Left ventricle myocardium inferior (tissue), 1 donor: Measurements from ENCODE around the gene POTEB3. TPM values are rescaled to one million over a fixed set of nuclear protein-coding genes. Genes with fewer than 3 reads are reported as not detected.
"Not testable (repeated sequence)": the region's sequence is repeated elsewhere in the genome, so short reads cannot be mapped to it uniquely, and the experiment has no call there.

Experiments used
- DNase-seq: peaks from one replicate; pipeline ENCODE4 v3.0.0-alpha.2; 2020
- H3K27ac ChIP-seq: fragments of 200-600 bp; replicated peaks from 2 replicates; pipeline ENCODE4 v1.8.0; 2021
- H3K27me3 ChIP-seq: fragments of 200-600 bp; 2 replicates; pipeline ENCODE4 v1.8.0; 2021; ENCODE audit warnings: low read depth
- H3K36me3 ChIP-seq: fragments of 200-600 bp; 2 replicates; pipeline ENCODE4 v1.8.0; 2021
- H3K4me1 ChIP-seq: fragments of 200-600 bp; 2 replicates; pipeline ENCODE4 v1.8.0; 2021
- H3K4me3 ChIP-seq: fragments of 200-600 bp; 2 replicates; pipeline ENCODE4 v1.8.0; 2021; ENCODE audit warnings: mild to moderate bottlenecking, moderate library complexity
- H3K9me3 ChIP-seq: fragments of 200-600 bp; replicated peaks from 2 replicates; pipeline ENCODE4 v1.8.0; 2021
- intact Hi-C: fragments of 100-400 bp; cut with micrococcal nuclease; formaldehyde crosslinking; loops from one replicate; pipeline ENCODE4 v1.11.0; 2022
- long read RNA-seq: library from polyadenylated mRNA; unstranded; transcript quantifications from one replicate; pipeline ENCODE4 v2.0.0, GENCODE V29; 2021
- total RNA-seq: library from RNA; stranded (reverse); fragmentation: NEBNext Ultra II Directional; extraction: Animal tissue kit (Norgen Biotek cat#: 25700); gene quantifications from one replicate; pipeline ENCODE4 v1.2.1, GENCODE V29; 2021
- donor health status: DM: no; HTN: yes; CAD: no; lungs with severe emphysema.

The POTEB3 gene
- total RNA-seq: not detected
- long read RNA-seq: 0 reads

- H3K4me3 ChIP-seq, H3K9me3 ChIP-seq, intact Hi-C loops, H3K36me3 ChIP-seq, H3K4me1 ChIP-seq, DNase-seq, H3K27ac ChIP-seq, H3K27me3 ChIP-seq: not testable (repeated sequence)
Observed at GRCh38 chr15:21440399-21440798, at the start of gene POTEB3. Gene POTEB3, minus strand, starts transcription at chr15:21440499. Its CDS starts 488 bp downstream, at chr15:21440011.

GRCh38 chr15:21453683-21454082 lies 13.4 kb upstream of the POTEB3 start:
- H3K9me3 ChIP-seq, H3K4me3 ChIP-seq, DNase-seq, H3K27me3 ChIP-seq, H3K36me3 ChIP-seq, H3K27ac ChIP-seq, intact Hi-C loops, H3K4me1 ChIP-seq: not testable (repeated sequence)

- H3K4me3 ChIP-seq, DNase-seq, H3K27ac ChIP-seq, intact Hi-C loops, H3K9me3 ChIP-seq, H3K27me3 ChIP-seq, H3K4me1 ChIP-seq, H3K36me3 ChIP-seq: not testable (repeated sequence)
Observed at GRCh38 chr15:21451920-21452563, 11.7 kb upstream of the POTEB3 start.

GRCh38 chr15:21451487-21451886 lies 11.2 kb upstream of the POTEB3 start:
- intact Hi-C loops, H3K27ac ChIP-seq, H3K27me3 ChIP-seq, H3K4me3 ChIP-seq, H3K9me3 ChIP-seq, DNase-seq, H3K4me1 ChIP-seq, H3K36me3 ChIP-seq: not testable (repeated sequence)

GRCh38 chr15:21407366-21407765 lies 32.9 kb downstream of the POTEB3 start:
- H3K27ac ChIP-seq, H3K36me3 ChIP-seq, H3K9me3 ChIP-seq, H3K4me1 ChIP-seq, intact Hi-C loops, H3K4me3 ChIP-seq, H3K27me3 ChIP-seq: not testable (repeated sequence)
- peak; percentile 1 for DNase-seq

GRCh38 chr15:21401531-21401930 lies 38.8 kb downstream of the POTEB3 start:
- H3K36me3 ChIP-seq, H3K9me3 ChIP-seq, intact Hi-C loops, H3K27me3 ChIP-seq, H3K4me1 ChIP-seq, H3K27ac ChIP-seq, H3K4me3 ChIP-seq: not testable (repeated sequence)
- peak; percentile 13 for DNase-seq

- H3K9me3 ChIP-seq, H3K36me3 ChIP-seq, H3K4me1 ChIP-seq, H3K27me3 ChIP-seq, H3K27ac ChIP-seq, H3K4me3 ChIP-seq, intact Hi-C loops: not testable (repeated sequence)
- DNase-seq: peak; percentile 0
Observed at GRCh38 chr15:21399111-21399510, 41.2 kb downstream of the POTEB3 start.

GRCh38 chr15:21398511-21398910 lies 41.8 kb downstream of the POTEB3 start:
- H3K4me1 ChIP-seq, H3K9me3 ChIP-seq, H3K4me3 ChIP-seq, H3K27ac ChIP-seq, intact Hi-C loops, H3K36me3 ChIP-seq, H3K27me3 ChIP-seq: not testable (repeated sequence)
- DNase-seq: peak; percentile 12

- DNase-seq: peak; percentile 1
- H3K27ac ChIP-seq, H3K27me3 ChIP-seq, H3K36me3 ChIP-seq, H3K4me1 ChIP-seq, H3K9me3 ChIP-seq, intact Hi-C loops, H3K4me3 ChIP-seq: not testable (repeated sequence)
Observed at GRCh38 chr15:21397656-21398055, 42.6 kb downstream of the POTEB3 start.

GRCh38 chr15:21397186-21397585 lies 43.1 kb downstream of the POTEB3 start:
- H3K27me3 ChIP-seq, H3K27ac ChIP-seq, H3K4me3 ChIP-seq, intact Hi-C loops, H3K4me1 ChIP-seq, H3K9me3 ChIP-seq, H3K36me3 ChIP-seq: not testable (repeated sequence)
- DNase-seq: peak; percentile 35

GRCh38 chr15:21385961-21386360 lies 54.3 kb downstream of the POTEB3 start:
- H3K27ac ChIP-seq, H3K9me3 ChIP-seq, H3K4me1 ChIP-seq, intact Hi-C loops, H3K36me3 ChIP-seq, H3K27me3 ChIP-seq, H3K4me3 ChIP-seq: not testable (repeated sequence)
- peak; percentile 10 for DNase-seq

GRCh38 chr15:21383866-21384485 lies 56.3 kb downstream of the POTEB3 start:
- intact Hi-C loops, H3K36me3 ChIP-seq, DNase-seq, H3K4me1 ChIP-seq, H3K4me3 ChIP-seq, H3K27me3 ChIP-seq, H3K27ac ChIP-seq, H3K9me3 ChIP-seq: not testable (repeated sequence)

GRCh38 chr15:21373682-21374081 lies 66.6 kb downstream of the POTEB3 start:
- intact Hi-C loops, H3K9me3 ChIP-seq: not testable (repeated sequence)

GRCh38 chr15:21369177-21369576 lies 71.1 kb downstream of the POTEB3 start:
- H3K9me3 ChIP-seq, H3K36me3 ChIP-seq, DNase-seq, H3K4me3 ChIP-seq, H3K27ac ChIP-seq, intact Hi-C loops, H3K4me1 ChIP-seq, H3K27me3 ChIP-seq: not testable (repeated sequence)

More at GRCh38 chr15:21373682-21374081, 66.6 kb downstream of the POTEB3 start:
- not testable (repeated sequence) for H3K27me3 ChIP-seq, H3K36me3 ChIP-seq, DNase-seq, H3K4me3 ChIP-seq, H3K4me1 ChIP-seq, H3K27ac ChIP-seq
